Progenitor cell of endocrine pancreas (in vitro differentiated cells): Measurements from ENCODE around the gene GLT6D1. TPM values are rescaled to one million over a fixed set of nuclear protein-coding genes. Genes with fewer than 3 reads are reported as not detected.

Experiments used
- DNase-seq: peaks from one replicate; pipeline ENCODE4 v3.0.0; 2021; ENCODE audit warnings: low spot score; ENCODE audit not compliant: unreplicated experiment
- H3K27ac Mint-ChIP-seq: 2 replicates; pipeline ENCODE4 v1.8.0; 2021; ENCODE audit warnings: mild to moderate bottlenecking, moderate library complexity, mixed read lengths
- H3K27me3 Mint-ChIP-seq: 2 replicates; pipeline ENCODE4 v1.8.0; 2021; ENCODE audit warnings: mixed read lengths
- H3K36me3 Mint-ChIP-seq: 2 replicates; pipeline ENCODE4 v1.8.0; 2022; ENCODE audit warnings: mixed read lengths; ENCODE audit not compliant: insufficient read depth
- H3K4me1 Mint-ChIP-seq: 2 replicates; pipeline ENCODE4 v1.8.0; 2021; ENCODE audit warnings: low read depth, mixed read lengths
- H3K4me3 Mint-ChIP-seq: 2 replicates; pipeline ENCODE4 v1.8.0; 2021; ENCODE audit warnings: low read depth, mild to moderate bottlenecking, moderate library complexity, mixed read lengths
- H3K9me3 Mint-ChIP-seq: 2 replicates; pipeline ENCODE4 v1.8.0; 2021; ENCODE audit warnings: low read depth, mixed read lengths
- CTCF ChIP-seq: fragments of 200-600 bp; sonication (generic); IDR thresholded peaks from one replicate; pipeline ENCODE4 v1.5.0; 2021; ENCODE audit warnings: antibody characterized with exemption, mild to moderate bottlenecking; ENCODE audit not compliant: unreplicated experiment
- total RNA-seq: library from RNA; stranded (reverse); gene quantifications from 2 replicates; pipeline ENCODE4 v1.2.1, GENCODE V29; 2021

Gene GLT6D1
- total RNA-seq, 1 donor from 2014 or later = not detected

GRCh38 chr9:135612981-135613910 is 26.1 kb downstream of the GLT6D1 start:
- H3K4me1 Mint-ChIP-seq = no peaks in the 10 kb centered on the region
- no peak overlapping the region for H3K4me3 Mint-ChIP-seq
- H3K27me3 Mint-ChIP-seq = peaks cover 6% of the 10 kb centered on the region
- TF ChIP-seq CTCF = no peak
- no peak for DNase-seq
- no peaks in the 10 kb centered on the region for H3K9me3 Mint-ChIP-seq
- H3K36me3 Mint-ChIP-seq = no peaks in the 10 kb centered on the region
- H3K27ac Mint-ChIP-seq = no peak overlapping the region

- Mint-ChIP-seq H3K4me1 (no peaks in the 10 kb centered on the region), H3K4me3 (no peak overlapping the region), H3K9me3 (no peaks in the 10 kb centered on the region), H3K27me3 (peaks cover 6% of the 10 kb centered on the region), H3K27ac (no peak overlapping the region), H3K36me3 (no peaks in the 10 kb centered on the region)
- TF ChIP-seq CTCF = no peak
- no peak for DNase-seq
These were observed 26.9 kb downstream of the GLT6D1 start for GRCh38 chr9:135612437-135612836.

- DNase-seq = no peak
- Mint-ChIP-seq H3K36me3 (no peaks in the 10 kb centered on the region), H3K9me3 (no peaks in the 10 kb centered on the region), H3K4me1 (no peaks in the 10 kb centered on the region), H3K4me3 (no peak overlapping the region), H3K27me3 (peaks cover 6% of the 10 kb centered on the region), H3K27ac (no peak overlapping the region)
- no peak for TF ChIP-seq CTCF
These were observed 27.5 kb downstream of the GLT6D1 start for GRCh38 chr9:135611875-135612209.

- H3K27ac Mint-ChIP-seq = no peak overlapping the region
- no peaks in the 10 kb centered on the region for H3K4me1 Mint-ChIP-seq
- H3K36me3 Mint-ChIP-seq = no peaks in the 10 kb centered on the region
- peaks cover 6% of the 10 kb centered on the region for H3K27me3 Mint-ChIP-seq
- DNase-seq = no peak
- H3K9me3 Mint-ChIP-seq = no peaks in the 10 kb centered on the region
- TF ChIP-seq CTCF = no peak
- no peak overlapping the region for H3K4me3 Mint-ChIP-seq
These were observed 28.0 kb downstream of the GLT6D1 start for GRCh38 chr9:135611142-135611874.

GRCh38 chr9:135610290-135611141 is 28.8 kb downstream of the GLT6D1 start:
- H3K4me3 Mint-ChIP-seq = no peak overlapping the region
- no peak for DNase-seq
- H3K9me3 Mint-ChIP-seq = no peaks in the 10 kb centered on the region
- H3K27ac Mint-ChIP-seq = no peak overlapping the region
- no peak for TF ChIP-seq CTCF
- H3K4me1 Mint-ChIP-seq = no peaks in the 10 kb centered on the region
- H3K36me3 Mint-ChIP-seq = no peaks in the 10 kb centered on the region
- H3K27me3 Mint-ChIP-seq = peaks cover 6% of the 10 kb centered on the region
